Smooth muscle cell (in vitro differentiated cells): ENCODE data around the gene STRIP1. TPM values are rescaled to one million over a fixed set of nuclear protein-coding genes. Genes with fewer than 3 reads are reported as not detected.
A peak's percentile ranks its signal among the peaks of the same experiment; 100 is the strongest.

ENCODE experiments used
- DNase-seq: peaks from one replicate; lab custom pipeline; 2025; ENCODE audit not compliant: unreplicated experiment; lab: John Stamatoyannopoulos, UW
- H2AFZ ChIP-seq: fragments of 200-600 bp; sonication (generic); 2 replicates; pipeline ENCODE4 v1.6.0; 2016; ENCODE audit warnings: antibody characterized with exemption, low read depth, mild to moderate bottlenecking
- H3F3A ChIP-seq: fragments of 200-600 bp; sonication (generic); 2 replicates; pipeline ENCODE4 v1.6.0; 2017; ENCODE audit warnings: antibody characterized with exemption, low read depth
- H3K27ac ChIP-seq: fragments of 200-600 bp; sonication (generic); 2 replicates; pipeline ENCODE4 v1.5.1; 2016; ENCODE audit warnings: low read depth, mild to moderate bottlenecking
- H3K27me3 ChIP-seq: fragments of 200-600 bp; sonication (generic); 2 replicates; pipeline ENCODE4 v1.6.1; 2016; ENCODE audit warnings: low read depth, mild to moderate bottlenecking
- H3K36me3 ChIP-seq: fragments of 200-600 bp; sonication (generic); 2 replicates; pipeline ENCODE4 v1.5.1; 2016; ENCODE audit warnings: low read depth
- H3K4me1 ChIP-seq: fragments of 200-600 bp; sonication (generic); 2 replicates; pipeline ENCODE4 v1.5.1; 2016; ENCODE audit warnings: low read depth
- H3K4me2 ChIP-seq: fragments of 200-600 bp; sonication (generic); 2 replicates; pipeline ENCODE4 v1.6.0; 2016; ENCODE audit warnings: mild to moderate bottlenecking
- H3K4me3 ChIP-seq: fragments of 200-600 bp; sonication (generic); 2 replicates; pipeline ENCODE4 v1.5.1; 2016; ENCODE audit warnings: mild to moderate bottlenecking
- H3K79me2 ChIP-seq: fragments of 200-600 bp; sonication (generic); 2 replicates; pipeline ENCODE4 v1.6.0; 2016; ENCODE audit warnings: low read depth, mild to moderate bottlenecking
- H3K9ac ChIP-seq: fragments of 200-600 bp; sonication (generic); 2 replicates; pipeline ENCODE4 v1.6.0; 2016; ENCODE audit warnings: low read depth
- H3K9me3 ChIP-seq: fragments of 200-600 bp; sonication (generic); replicated peaks from 2 replicates; pipeline ENCODE4 v1.5.1; 2016; ENCODE audit warnings: low read depth
- H4K20me1 ChIP-seq: fragments of 200-600 bp; sonication (generic); 2 replicates; pipeline ENCODE4 v1.6.0; 2016; ENCODE audit warnings: low read depth
- WGBS: methylation state at CpG from one replicate; pipeline ENCODE4 v1.1.7; 2016; ENCODE audit warnings: low lambda C conversion rate; 5-methylcytosine and 5-hydroxymethylcytosine counted together
- polyA plus RNA-seq: library from polyadenylated mRNA; unstranded; fragments of >200 nt; fragmentation: Nextera tagmentation; extraction: Ambion mirVana; gene quantifications from 2 replicates; pipeline ENCODE4 v1.2.1, GENCODE V29; 2016
- total RNA-seq: library from RNA; depleted of rRNA; stranded (reverse); fragments of >200 nt; gene quantifications from 2 replicates; pipeline ENCODE4 v1.2.3, GENCODE V29; 2014
- TF ChIP-seq, protein P1 (sequence below): fragments of 200-600 bp; sonication (generic); IDR thresholded peaks from 2 replicates; pipeline ENCODE4 v1.5.1; 2017; ENCODE audit warnings: borderline replicate concordance, mild to moderate bottlenecking, antibody characterized with exemption; ENCODE audit not compliant: insufficient read depth, poor library complexity, severe bottlenecking

STRIP1 gene, protein sequence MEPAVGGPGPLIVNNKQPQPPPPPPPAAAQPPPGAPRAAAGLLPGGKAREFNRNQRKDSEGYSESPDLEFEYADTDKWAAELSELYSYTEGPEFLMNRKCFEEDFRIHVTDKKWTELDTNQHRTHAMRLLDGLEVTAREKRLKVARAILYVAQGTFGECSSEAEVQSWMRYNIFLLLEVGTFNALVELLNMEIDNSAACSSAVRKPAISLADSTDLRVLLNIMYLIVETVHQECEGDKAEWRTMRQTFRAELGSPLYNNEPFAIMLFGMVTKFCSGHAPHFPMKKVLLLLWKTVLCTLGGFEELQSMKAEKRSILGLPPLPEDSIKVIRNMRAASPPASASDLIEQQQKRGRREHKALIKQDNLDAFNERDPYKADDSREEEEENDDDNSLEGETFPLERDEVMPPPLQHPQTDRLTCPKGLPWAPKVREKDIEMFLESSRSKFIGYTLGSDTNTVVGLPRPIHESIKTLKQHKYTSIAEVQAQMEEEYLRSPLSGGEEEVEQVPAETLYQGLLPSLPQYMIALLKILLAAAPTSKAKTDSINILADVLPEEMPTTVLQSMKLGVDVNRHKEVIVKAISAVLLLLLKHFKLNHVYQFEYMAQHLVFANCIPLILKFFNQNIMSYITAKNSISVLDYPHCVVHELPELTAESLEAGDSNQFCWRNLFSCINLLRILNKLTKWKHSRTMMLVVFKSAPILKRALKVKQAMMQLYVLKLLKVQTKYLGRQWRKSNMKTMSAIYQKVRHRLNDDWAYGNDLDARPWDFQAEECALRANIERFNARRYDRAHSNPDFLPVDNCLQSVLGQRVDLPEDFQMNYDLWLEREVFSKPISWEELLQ
- total RNA-seq = 26.2 and 31.2 TPM in 2 replicates
- polyA plus RNA-seq = 22.5 and 26.0 TPM in 2 replicates

DNA sequence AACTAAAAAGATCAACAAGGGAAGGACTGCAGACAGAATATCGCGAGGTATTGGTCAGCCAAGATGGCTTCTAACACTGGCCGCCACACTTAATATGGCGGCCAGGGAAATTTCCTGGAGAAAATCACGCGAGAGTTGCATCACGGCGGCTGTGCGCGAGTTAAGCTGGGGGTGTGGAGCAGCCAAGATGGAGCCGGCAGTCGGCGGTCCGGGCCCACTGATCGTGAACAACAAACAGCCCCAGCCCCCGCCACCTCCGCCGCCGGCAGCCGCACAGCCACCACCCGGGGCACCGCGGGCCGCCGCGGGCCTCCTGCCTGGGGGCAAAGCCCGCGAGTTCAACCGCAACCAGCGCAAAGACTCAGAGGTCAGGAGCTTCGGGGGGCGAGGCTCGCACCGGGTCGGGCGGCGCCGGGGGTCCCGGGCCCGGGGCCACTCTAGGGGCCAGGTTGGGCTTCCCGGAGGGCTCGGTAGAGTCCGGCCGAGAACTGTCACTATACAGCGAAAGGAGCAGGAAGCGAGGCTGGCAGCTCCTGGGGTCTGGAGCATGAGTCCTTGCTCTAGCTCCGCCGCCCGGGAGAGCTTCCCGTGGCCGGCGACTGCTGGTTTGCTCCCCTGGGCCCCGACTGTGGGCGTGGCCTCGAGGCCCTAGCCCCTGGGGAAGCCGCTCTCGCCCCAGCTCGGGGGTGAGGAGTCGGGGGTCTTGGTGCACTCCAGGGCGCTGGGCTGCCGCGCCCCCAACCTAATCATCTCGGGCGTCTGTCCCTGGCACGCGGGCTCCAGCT, at the start of gene STRIP1:
STRIP1 (plus strand) TSS at position 174 of the 785 bp plus-strand sequence; CDS start at position 188, 14 bp downstream.
- no peaks in the 10 kb centered on the region for H3F3A ChIP-seq
- H4K20me1 ChIP-seq = peaks cover 26% of the 10 kb centered on the region
- H3K27me3 ChIP-seq = no peaks in the 10 kb centered on the region
- peak within 1 kb of the TSS; percentile 98 for H3K9ac ChIP-seq
- peaks cover 8% of the 10 kb centered on the region for H3K4me1 ChIP-seq
- H3K27ac ChIP-seq = peak within 1 kb of the TSS; percentile 82
- peak within 1 kb of the TSS; percentile 91 for H3K4me3 ChIP-seq
- H2AFZ ChIP-seq = peak within 1 kb of the TSS; percentile 73
- TF ChIP-seq, protein P1, sequence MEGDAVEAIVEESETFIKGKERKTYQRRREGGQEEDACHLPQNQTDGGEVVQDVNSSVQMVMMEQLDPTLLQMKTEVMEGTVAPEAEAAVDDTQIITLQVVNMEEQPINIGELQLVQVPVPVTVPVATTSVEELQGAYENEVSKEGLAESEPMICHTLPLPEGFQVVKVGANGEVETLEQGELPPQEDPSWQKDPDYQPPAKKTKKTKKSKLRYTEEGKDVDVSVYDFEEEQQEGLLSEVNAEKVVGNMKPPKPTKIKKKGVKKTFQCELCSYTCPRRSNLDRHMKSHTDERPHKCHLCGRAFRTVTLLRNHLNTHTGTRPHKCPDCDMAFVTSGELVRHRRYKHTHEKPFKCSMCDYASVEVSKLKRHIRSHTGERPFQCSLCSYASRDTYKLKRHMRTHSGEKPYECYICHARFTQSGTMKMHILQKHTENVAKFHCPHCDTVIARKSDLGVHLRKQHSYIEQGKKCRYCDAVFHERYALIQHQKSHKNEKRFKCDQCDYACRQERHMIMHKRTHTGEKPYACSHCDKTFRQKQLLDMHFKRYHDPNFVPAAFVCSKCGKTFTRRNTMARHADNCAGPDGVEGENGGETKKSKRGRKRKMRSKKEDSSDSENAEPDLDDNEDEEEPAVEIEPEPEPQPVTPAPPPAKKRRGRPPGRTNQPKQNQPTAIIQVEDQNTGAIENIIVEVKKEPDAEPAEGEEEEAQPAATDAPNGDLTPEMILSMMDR = no peak
- under 1% methylated on average over 45 of the region's 66 CpGs for WGBS
- peaks cover 22% of the 10 kb centered on the region for H3K79me2 ChIP-seq
- H3K4me2 ChIP-seq = peak within 1 kb of the TSS; percentile 91
- H3K9me3 ChIP-seq = no peaks in the 10 kb centered on the region
- H3K36me3 ChIP-seq = no peaks in the 10 kb centered on the region
- peak; percentile 67 for DNase-seq

GRCh38 chr1:109985247-109986053, 49.0 kb upstream of the STRIP1 start:
- Histone ChIP-seq H4K20me1 (peaks cover 47% of the 10 kb centered on the region), H3K4me3 (peak overlapping the region; percentile 91), H3K79me2 (peaks cover 58% of the 10 kb centered on the region), H3K36me3 (no peaks in the 10 kb centered on the region), H3K9me3 (no peaks in the 10 kb centered on the region), H3K9ac (peak overlapping the region; percentile 100), H3F3A (peaks cover 8% of the 10 kb centered on the region), H3K27ac (peak overlapping the region; percentile 100), H3K4me1 (peaks cover 25% of the 10 kb centered on the region), H2AFZ (no peak overlapping the region), H3K27me3 (no peaks in the 10 kb centered on the region), H3K4me2 (peak overlapping the region; percentile 86)
- TF ChIP-seq, protein P1 = no peak
- no peak for DNase-seq
- 9% methylated on average over 20 of the region's 22 CpGs for whole genome bisulfite sequencing

DNA sequence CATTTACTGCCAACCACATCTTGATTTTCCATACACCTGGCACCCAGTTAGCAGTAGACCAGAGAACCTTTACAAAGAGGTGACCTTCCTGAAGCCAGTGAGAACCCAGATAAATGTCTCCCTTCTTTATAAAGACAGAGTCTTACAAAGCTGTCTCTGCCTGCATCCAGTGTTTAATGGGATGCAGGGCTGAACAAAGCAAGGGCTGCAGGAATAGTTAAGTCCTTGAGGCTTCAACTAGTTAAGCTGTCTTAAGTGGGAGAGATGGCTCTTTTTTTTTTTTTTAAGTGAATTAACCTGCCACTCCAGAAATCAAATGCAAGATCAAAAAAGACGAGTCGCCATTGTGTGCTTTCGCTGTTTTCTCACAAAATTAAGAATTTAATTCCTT, 48.4 kb upstream of the STRIP1 start:
- H3K27me3 ChIP-seq = no peaks in the 10 kb centered on the region
- peaks cover 64% of the 10 kb centered on the region for H3K79me2 ChIP-seq
- H3K9ac ChIP-seq = peak overlapping the region; percentile 100
- peak overlapping the region; percentile 100 for H3K27ac ChIP-seq
- H3K9me3 ChIP-seq = no peaks in the 10 kb centered on the region
- peaks cover 53% of the 10 kb centered on the region for H4K20me1 ChIP-seq
- H3K4me1 ChIP-seq = peaks cover 25% of the 10 kb centered on the region
- 76% methylated on average over 3 of the region's 3 CpGs for WGBS
- H3F3A ChIP-seq = peaks cover 8% of the 10 kb centered on the region
- no peak for DNase-seq
- H2AFZ ChIP-seq = no peak overlapping the region
- TF ChIP-seq, protein P1 = no peak
- peak overlapping the region; percentile 86 for H3K4me2 ChIP-seq
- peak overlapping the region; percentile 91 for H3K4me3 ChIP-seq
- no peaks in the 10 kb centered on the region for H3K36me3 ChIP-seq
